Dendritic cell treated with granulocyte-macrophage colony-stimulating factor and Interleukin-4, amounts not matched to agents 40 ng/mL and 50 ng/mL, for 4 days (primary cell): Measurements from ENCODE around the gene PARP11.
A peak's percentile ranks its signal among the peaks of the same experiment; 100 is the strongest.
"Not testable (repeated sequence)": the region's sequence is repeated elsewhere in the genome, so short reads cannot be mapped to it uniquely, and the experiment has no call there.

ENCODE experiments used
- H3K27ac Mint-ChIP-seq: one replicate; pipeline ENCODE4 v1.8.0; 2022; ENCODE audit warnings: mild to moderate bottlenecking, mixed read lengths
- H3K27me3 Mint-ChIP-seq: one replicate; pipeline ENCODE4 v1.8.0; 2022; ENCODE audit warnings: mild to moderate bottlenecking, mixed read lengths
- H3K36me3 Mint-ChIP-seq: one replicate; pipeline ENCODE4 v1.8.0; 2022; ENCODE audit warnings: low read depth, mixed read lengths
- H3K4me1 Mint-ChIP-seq: one replicate; pipeline ENCODE4 v1.8.0; 2022; ENCODE audit warnings: low read depth, mixed read lengths
- H3K4me3 Mint-ChIP-seq: one replicate; pipeline ENCODE4 v1.8.0; 2022; ENCODE audit warnings: mild to moderate bottlenecking, moderate library complexity, mixed read lengths
- H3K9me3 Mint-ChIP-seq: one replicate; pipeline ENCODE4 v1.8.0; 2022; ENCODE audit warnings: mixed read lengths
- intact Hi-C: fragments of 100-400 bp; cut with micrococcal nuclease; formaldehyde crosslinking; loops from one replicate; pipeline ENCODE4 v1.15.0; 2022

The PARP11 gene

DNA sequence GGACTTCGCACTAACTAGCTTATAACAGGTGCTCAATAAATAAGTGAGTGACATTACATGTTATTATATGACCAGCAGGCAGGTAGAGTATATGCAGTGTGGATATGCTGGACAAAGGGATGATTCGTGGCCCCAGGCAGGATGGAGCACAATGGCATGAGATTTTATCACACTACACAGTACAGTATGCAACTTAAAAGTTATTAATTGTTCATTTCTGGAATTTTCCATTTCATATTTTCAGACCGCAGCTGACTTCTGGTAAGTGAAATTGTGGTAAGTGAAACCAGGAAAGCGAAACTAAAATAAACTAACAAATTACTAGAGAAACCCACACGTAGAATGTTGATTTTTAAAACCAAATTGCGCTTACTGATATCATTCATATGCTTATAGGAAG lies 3.3 kb downstream of the PARP11 start:
- intact Hi-C loops: loop anchor here (5.0 kb wide), 4 partner anchors 402 to 667 kb away; partner anchors contain the start of genes CCND2, RAD51AP1 and TIGAR
- no peak overlapping the region for H3K27ac Mint-ChIP-seq

GRCh38 chr12:3869433-3869832 lies 3.8 kb downstream of the PARP11 start:
- H3K4me1 Mint-ChIP-seq: peaks cover 37% of the 10 kb centered on the region
- H3K36me3 Mint-ChIP-seq: peaks cover 18% of the 10 kb centered on the region
- H3K9me3 Mint-ChIP-seq: peaks cover 21% of the 10 kb centered on the region
- intact Hi-C loops: no loop called here
- H3K27me3 Mint-ChIP-seq: no peaks in the 10 kb centered on the region
- no peak overlapping the region for H3K27ac Mint-ChIP-seq
- no peak overlapping the region for H3K4me3 Mint-ChIP-seq

More for the DNA sequence above, 3.3 kb downstream of the PARP11 start:
- H3K4me1 Mint-ChIP-seq: peaks cover 37% of the 10 kb centered on the region
- peak overlapping the region; percentile 45 for H3K4me3 Mint-ChIP-seq
- H3K9me3 Mint-ChIP-seq: peaks cover 17% of the 10 kb centered on the region
- peaks cover 18% of the 10 kb centered on the region for H3K36me3 Mint-ChIP-seq
- no peaks in the 10 kb centered on the region for H3K27me3 Mint-ChIP-seq

DNA sequence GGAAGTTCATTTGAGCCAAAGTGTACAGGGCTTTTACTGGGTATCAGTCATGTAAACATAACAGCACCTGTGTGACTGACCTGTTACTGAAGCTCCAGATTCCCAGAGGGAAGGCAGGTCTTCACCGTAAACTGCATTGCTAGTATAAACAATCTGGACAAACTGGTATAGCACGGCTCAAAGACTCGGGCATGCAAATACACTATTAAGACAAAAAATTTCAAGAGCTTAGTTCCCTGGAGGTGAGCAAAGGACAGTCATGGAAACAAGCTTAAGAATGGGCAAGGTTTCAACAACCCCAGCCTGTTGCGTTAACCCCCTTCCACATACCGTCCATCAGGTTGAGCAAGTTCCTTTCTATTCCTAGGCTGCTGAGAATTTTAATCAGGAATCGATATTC lies 9.4 kb downstream of the PARP11 start:
- Mint-ChIP-seq H3K9me3 (peaks cover 22% of the 10 kb centered on the region), H3K27ac (no peak overlapping the region), H3K4me1 (peaks cover 5% of the 10 kb centered on the region), H3K4me3 (no peak overlapping the region), H3K27me3 (no peaks in the 10 kb centered on the region), H3K36me3 (peaks cover 38% of the 10 kb centered on the region)
- intact Hi-C loops: no loop called here

GRCh38 chr12:3842517-3842916 lies 30.7 kb downstream of the PARP11 start:
- no peak overlapping the region for H3K4me3 Mint-ChIP-seq
- H3K9me3 Mint-ChIP-seq: peaks cover 5% of the 10 kb centered on the region
- H3K27me3 Mint-ChIP-seq: no peaks in the 10 kb centered on the region
- H3K36me3 Mint-ChIP-seq: peaks cover 46% of the 10 kb centered on the region
- peaks cover 25% of the 10 kb centered on the region for H3K4me1 Mint-ChIP-seq
- no peak overlapping the region for H3K27ac Mint-ChIP-seq
- intact Hi-C loops: no loop called here

DNA sequence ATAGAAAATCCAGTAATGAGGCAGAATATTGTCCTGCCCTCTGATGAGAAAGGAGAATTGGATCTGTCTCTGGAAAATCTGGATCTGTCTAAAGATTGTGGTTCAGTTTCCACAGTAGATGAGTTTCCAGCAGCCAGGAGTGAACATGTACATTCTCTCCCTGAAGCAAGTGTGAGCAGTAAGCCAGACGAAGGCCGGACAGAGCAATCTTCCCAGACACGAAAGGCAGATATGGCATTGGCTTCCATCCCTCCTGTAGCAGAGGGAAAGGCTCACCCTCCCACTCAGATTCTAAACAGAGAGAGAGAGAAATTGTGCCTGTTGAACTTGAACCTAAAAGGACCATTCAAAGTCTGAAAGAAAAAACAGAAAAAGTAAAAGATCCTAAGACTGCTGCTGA lies 31.4 kb downstream of the PARP11 start:
- no peak overlapping the region for H3K4me3 Mint-ChIP-seq
- H3K4me1 Mint-ChIP-seq: peaks cover 32% of the 10 kb centered on the region
- intact Hi-C loops: no loop called here
- no peaks in the 10 kb centered on the region for H3K27me3 Mint-ChIP-seq
- peaks cover 44% of the 10 kb centered on the region for H3K36me3 Mint-ChIP-seq
- no peak overlapping the region for H3K27ac Mint-ChIP-seq
- H3K9me3 Mint-ChIP-seq: no peaks in the 10 kb centered on the region

GRCh38 chr12:3840833-3841232 lies 32.4 kb downstream of the PARP11 start:
- H3K27me3 Mint-ChIP-seq, intact Hi-C loops, H3K9me3 Mint-ChIP-seq, H3K4me3 Mint-ChIP-seq, H3K27ac Mint-ChIP-seq: not testable (repeated sequence)
- Mint-ChIP-seq H3K36me3 (peaks cover 48% of the 10 kb centered on the region), H3K4me1 (peaks cover 42% of the 10 kb centered on the region)

- intact Hi-C loops, H3K27ac Mint-ChIP-seq, H3K27me3 Mint-ChIP-seq, H3K4me3 Mint-ChIP-seq: not testable (repeated sequence)
- H3K36me3 Mint-ChIP-seq: peaks cover 47% of the 10 kb centered on the region
- H3K4me1 Mint-ChIP-seq: peaks cover 46% of the 10 kb centered on the region
- peaks cover 10% of the 10 kb centered on the region for H3K9me3 Mint-ChIP-seq
Observed at GRCh38 chr12:3839745-3840144, 33.5 kb downstream of the PARP11 start.

GRCh38 chr12:3838701-3839548 lies 34.3 kb downstream of the PARP11 start:
- H3K27me3 Mint-ChIP-seq, intact Hi-C loops: not testable (repeated sequence)
- peaks cover 47% of the 10 kb centered on the region for H3K36me3 Mint-ChIP-seq
- H3K27ac Mint-ChIP-seq: peak overlapping the region; percentile 85
- peaks cover 46% of the 10 kb centered on the region for H3K4me1 Mint-ChIP-seq
- peak overlapping the region; percentile 79 for H3K4me3 Mint-ChIP-seq
- H3K9me3 Mint-ChIP-seq: peaks cover 10% of the 10 kb centered on the region

DNA sequence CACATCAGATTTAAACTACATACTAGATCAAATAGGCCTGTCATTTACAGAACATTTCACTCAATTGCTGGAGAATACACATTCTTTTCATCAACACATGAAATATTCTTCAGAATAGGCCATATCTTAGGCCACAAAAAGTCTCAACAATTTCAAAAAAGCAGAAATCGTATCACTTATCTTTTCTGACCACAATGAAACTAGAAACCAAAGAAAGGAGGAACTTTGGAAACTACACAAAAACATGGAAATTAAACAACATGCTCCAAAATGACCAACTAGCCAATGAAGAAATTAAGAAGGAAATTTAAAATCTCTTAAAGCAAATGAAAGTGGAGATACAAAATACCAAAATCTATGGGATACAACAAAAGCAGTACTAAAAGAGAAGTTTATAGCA lies 35.1 kb downstream of the PARP11 start:
- peaks cover 10% of the 10 kb centered on the region for H3K9me3 Mint-ChIP-seq
- intact Hi-C loops: no loop called here

GRCh38 chr12:3837049-3837448 lies 36.1 kb downstream of the PARP11 start:
- peaks cover 43% of the 10 kb centered on the region for H3K36me3 Mint-ChIP-seq
- H3K4me1 Mint-ChIP-seq: peaks cover 43% of the 10 kb centered on the region
- intact Hi-C loops: no loop called here
- no peak overlapping the region for H3K4me3 Mint-ChIP-seq
- peaks cover 10% of the 10 kb centered on the region for H3K9me3 Mint-ChIP-seq
- H3K27me3 Mint-ChIP-seq: no peaks in the 10 kb centered on the region
- peak overlapping the region; percentile 85 for H3K27ac Mint-ChIP-seq

More for the DNA sequence above, 35.1 kb downstream of the PARP11 start:
- Mint-ChIP-seq H3K4me1 (peaks cover 46% of the 10 kb centered on the region), H3K27me3 (no peaks in the 10 kb centered on the region), H3K36me3 (peaks cover 47% of the 10 kb centered on the region), H3K27ac (peak overlapping the region; percentile 85), H3K4me3 (peak overlapping the region; percentile 79)

DNA sequence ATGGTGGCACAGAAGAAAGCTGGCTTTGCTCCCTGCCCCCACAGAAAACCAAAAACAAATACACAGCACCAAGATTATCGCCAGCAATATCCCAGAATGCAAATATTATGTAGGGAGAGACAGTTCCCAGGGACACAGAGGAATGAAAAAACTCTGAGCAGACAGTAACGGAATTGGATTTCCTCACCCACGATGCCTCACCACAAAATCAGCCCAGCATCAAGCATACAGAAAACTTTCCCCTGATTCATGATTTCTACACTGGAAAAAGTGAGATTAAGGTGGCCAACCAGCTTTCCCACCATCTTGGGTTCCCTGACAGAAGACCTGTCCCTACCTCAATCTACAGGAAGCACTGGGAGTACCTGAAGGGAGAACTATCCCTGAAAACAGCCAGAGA lies 36.6 kb downstream of the PARP11 start:
- H3K27me3 Mint-ChIP-seq: no peaks in the 10 kb centered on the region
- H3K27ac Mint-ChIP-seq: no peak overlapping the region
- H3K4me3 Mint-ChIP-seq: no peak overlapping the region
- peaks cover 10% of the 10 kb centered on the region for H3K9me3 Mint-ChIP-seq
- H3K36me3 Mint-ChIP-seq: peaks cover 39% of the 10 kb centered on the region
- intact Hi-C loops: no loop called here
- peaks cover 40% of the 10 kb centered on the region for H3K4me1 Mint-ChIP-seq

GRCh38 chr12:3835914-3836313 lies 37.3 kb downstream of the PARP11 start:
- H3K27ac Mint-ChIP-seq: no peak overlapping the region
- peaks cover 40% of the 10 kb centered on the region for H3K4me1 Mint-ChIP-seq
- H3K4me3 Mint-ChIP-seq: no peak overlapping the region
- peaks cover 10% of the 10 kb centered on the region for H3K9me3 Mint-ChIP-seq
- peaks cover 32% of the 10 kb centered on the region for H3K36me3 Mint-ChIP-seq
- intact Hi-C loops: no loop called here
- no peaks in the 10 kb centered on the region for H3K27me3 Mint-ChIP-seq

GRCh38 chr12:3834774-3835173 lies 38.4 kb downstream of the PARP11 start:
- H3K27ac Mint-ChIP-seq: peak overlapping the region; percentile 10
- intact Hi-C loops: no loop called here
- H3K27me3 Mint-ChIP-seq: no peaks in the 10 kb centered on the region
- H3K36me3 Mint-ChIP-seq: peaks cover 26% of the 10 kb centered on the region
- H3K4me1 Mint-ChIP-seq: peaks cover 38% of the 10 kb centered on the region
- peaks cover 10% of the 10 kb centered on the region for H3K9me3 Mint-ChIP-seq
- H3K4me3 Mint-ChIP-seq: no peak overlapping the region

GRCh38 chr12:3833670-3834310 lies 39.4 kb downstream of the PARP11 start:
- peaks cover 26% of the 10 kb centered on the region for H3K36me3 Mint-ChIP-seq
- peak overlapping the region; percentile 10 for H3K27ac Mint-ChIP-seq
- H3K4me1 Mint-ChIP-seq: peaks cover 32% of the 10 kb centered on the region

More at GRCh38 chr12:3833670-3834310, 39.4 kb downstream of the PARP11 start:
- intact Hi-C loops: no loop called here
- H3K27me3 Mint-ChIP-seq: no peaks in the 10 kb centered on the region
- no peak overlapping the region for H3K4me3 Mint-ChIP-seq
- H3K9me3 Mint-ChIP-seq: peaks cover 10% of the 10 kb centered on the region
